HG03196 (cell line): ENCODE measurements around the gene TACC3.

Experiments
- ATAC-seq: cut with Tn5 transposase; IDR thresholded peaks from one replicate; pipeline ENCODE4 v1.9.1; 2021; ENCODE audit not compliant: unreplicated experiment

TACC3 gene

DNA sequence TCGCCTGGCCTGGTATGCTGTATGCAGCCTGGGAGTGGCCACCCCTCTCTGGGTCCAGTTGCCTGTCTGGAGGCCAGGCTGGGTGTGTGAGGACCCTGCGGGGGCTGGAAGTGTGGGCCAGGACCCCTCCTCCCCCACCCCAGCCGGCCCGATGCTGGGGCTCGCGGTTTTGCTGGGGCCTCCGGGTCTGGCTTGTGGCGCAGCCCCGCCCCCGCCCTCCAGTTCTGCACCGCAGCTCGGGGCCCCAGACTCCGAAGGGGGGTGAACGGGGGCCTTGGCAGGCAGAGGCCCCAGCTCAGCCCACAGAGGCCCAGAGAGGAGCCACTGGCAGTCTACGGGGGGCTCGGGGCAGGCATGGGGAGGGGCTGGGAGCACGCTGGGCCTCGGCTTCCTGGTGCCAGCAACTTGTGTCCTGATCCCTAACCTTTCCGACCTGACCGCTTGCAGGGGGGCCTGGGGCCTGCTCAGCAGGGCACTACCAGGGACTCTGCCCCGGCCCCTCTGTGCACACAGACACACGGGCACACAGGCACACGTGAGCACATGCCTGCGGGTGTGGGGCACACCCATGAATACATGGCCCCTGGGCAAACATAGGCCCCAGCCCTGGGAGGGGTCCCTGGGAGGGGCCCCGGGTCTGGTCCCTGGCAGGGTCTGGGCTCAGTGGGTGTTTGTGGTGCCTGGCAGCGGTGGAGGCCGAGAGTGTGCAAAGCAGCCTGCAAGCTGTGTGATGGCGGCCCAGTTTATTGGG is 50.4 kb downstream of the TACC3 start:
- ATAC-seq = no peak

DNA sequence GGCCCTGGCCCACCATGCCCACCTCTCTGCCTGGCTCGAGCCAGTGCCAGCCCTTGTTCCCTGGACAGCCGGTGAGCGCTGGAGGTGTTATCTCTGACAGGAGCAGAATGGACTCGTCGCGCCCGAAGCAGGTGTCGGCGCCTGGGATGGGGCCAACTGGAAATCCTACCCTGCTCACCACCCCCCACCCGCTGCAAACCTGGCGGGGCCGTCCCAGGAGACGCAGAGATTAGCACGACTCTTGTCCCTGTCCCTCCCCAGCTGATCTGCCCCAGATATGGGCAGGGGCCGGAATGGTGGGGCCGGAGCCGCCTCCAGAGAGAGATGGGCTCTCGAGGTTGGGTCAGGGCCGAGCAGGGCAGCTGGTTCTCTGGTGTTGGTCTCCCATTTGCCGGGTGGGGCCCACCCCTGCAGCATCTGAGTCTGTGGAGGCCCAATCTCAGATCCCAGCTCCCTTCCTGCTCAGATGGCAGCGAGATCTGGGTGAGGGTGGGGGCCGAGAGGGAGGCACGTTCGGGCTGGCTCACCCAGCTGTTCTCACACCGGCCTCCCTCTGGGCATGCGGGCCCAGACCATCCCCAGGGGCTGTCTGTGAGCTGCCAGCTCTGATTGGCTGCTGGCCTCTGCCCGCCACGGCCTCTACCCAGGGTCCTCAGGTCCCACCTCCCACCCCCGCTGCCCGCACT is 51.7 kb downstream of the TACC3 start:
- no peak for ATAC-seq

DNA sequence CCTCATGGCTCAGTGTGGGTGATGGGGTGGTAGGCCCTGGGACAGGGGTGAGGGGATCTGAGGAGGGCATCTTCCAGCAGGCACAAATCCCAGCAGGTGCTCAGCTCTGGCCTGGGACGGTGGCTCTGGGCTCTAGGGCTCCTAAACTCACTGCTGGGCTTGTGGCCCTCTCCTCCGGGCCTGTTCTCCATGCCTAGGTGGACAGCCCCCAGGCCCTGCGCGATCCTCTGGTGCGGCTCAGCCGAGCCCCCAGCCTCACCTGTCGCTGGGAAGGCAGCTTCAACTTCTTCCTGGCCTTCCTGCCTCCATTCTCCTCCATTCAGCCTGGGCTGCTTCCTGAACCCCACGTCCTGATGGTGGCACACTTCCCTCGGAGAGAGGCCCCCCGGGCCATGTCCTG is 52.4 kb downstream of the TACC3 start:
- ATAC-seq = no peak

DNA sequence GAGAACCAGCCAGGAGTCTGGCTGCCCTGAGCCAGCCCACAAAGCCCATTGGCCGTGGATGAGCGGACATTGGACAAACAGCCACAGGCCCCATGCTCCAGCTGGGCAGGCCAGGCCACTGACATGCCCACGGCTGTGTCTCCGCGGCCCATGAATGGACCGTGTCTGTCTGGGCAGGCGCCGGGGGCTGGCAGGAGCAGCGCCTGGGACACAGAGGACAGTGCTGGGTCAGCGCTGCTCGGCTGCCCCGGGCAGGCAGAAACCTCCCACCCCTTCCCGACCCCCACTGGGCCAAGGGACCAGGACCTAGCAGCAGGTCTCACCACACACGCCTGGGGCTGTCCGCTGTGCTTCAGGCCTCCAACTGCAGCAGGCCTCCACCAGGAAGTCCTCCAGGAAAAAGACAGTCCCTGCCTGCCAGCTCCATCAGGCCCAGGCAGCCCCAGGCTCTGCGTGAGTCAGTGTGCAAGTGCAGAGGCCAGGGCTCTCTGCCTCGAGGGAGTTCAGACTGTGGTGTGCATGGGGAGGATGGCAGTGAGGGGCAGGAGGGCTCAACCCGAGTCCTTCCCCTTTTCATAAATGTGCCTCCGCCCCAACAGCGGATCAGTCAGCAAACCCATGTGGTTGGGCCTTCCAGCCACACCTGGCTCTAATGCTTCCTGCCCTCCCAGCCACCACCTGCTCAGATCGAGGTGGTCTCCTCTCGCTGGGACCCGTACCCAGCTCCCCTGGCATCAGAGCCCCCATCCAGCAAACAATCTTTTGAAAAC is 54.6 kb downstream of the TACC3 start:
- ATAC-seq = no peak

DNA sequence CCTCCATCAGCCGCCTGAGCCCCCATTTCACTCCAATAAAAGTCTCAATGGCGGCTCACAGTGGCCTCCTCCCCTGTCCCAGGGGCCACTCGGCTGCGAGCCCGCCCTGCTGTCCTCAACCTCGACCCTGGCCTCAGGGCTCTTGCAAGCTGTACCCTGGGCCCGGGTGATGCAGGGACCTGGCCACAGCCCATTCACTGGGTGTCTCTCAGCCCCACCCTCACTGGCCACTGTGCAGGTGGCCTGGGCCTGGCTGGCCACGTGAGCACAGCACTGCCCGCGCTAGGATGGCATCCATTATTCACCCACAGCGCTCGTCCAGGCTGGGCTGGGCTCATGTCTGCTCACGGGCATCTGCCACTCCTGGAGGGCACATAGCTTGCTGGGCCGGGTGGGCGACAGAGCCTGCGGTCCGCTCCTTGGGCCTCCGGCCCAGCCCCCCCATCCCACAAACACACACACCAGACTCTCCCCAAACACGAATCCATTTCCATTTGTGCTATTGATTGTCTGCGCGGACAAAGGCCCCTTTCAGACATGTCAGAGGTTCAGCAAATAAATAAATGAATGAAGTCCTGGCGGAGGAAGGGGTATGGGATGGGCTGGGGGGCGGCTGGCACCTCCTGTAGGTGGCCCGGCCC is 55.3 kb downstream of the TACC3 start:
- no peak for ATAC-seq

DNA sequence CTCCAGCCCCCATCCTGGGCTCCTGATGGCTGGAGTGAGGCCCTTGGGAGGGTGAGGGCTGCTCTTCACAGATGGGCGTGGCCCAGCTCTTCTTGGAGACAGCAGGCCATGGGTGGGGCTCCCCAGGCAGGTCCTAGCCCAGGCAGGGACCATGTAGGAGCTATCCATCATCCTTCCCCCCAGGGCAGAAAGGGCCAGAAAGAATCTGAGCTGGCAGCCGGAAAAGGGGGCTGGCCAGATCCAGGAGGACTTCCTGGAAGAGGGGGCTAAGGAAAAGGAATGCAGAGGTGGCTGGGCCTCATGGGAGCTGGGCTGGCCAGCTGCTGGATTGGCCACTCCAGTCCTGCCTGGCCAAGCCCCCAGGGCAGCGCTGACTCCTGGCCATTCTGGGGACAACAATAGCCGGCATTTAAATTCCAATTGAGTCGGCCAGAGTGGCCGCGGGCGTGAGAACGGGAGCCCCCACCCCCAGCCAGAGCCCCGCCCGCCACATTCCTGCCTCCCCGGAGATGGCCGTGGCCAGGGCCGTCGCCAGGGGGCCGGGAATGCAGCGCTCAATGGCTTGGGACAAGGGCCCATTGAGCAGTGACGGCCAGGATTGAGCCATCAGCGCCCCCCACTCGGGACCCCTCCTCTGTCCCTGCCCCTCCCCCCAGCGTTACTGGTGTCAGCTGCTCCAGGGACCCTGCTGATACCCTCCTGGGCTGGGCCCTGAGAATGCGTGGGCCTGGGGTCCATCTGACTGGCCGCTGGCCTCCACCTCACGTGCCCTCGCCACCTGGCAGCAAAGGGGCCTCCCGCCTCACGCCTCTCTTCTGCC is 56.7 kb downstream of the TACC3 start:
- ATAC-seq = no peak

DNA sequence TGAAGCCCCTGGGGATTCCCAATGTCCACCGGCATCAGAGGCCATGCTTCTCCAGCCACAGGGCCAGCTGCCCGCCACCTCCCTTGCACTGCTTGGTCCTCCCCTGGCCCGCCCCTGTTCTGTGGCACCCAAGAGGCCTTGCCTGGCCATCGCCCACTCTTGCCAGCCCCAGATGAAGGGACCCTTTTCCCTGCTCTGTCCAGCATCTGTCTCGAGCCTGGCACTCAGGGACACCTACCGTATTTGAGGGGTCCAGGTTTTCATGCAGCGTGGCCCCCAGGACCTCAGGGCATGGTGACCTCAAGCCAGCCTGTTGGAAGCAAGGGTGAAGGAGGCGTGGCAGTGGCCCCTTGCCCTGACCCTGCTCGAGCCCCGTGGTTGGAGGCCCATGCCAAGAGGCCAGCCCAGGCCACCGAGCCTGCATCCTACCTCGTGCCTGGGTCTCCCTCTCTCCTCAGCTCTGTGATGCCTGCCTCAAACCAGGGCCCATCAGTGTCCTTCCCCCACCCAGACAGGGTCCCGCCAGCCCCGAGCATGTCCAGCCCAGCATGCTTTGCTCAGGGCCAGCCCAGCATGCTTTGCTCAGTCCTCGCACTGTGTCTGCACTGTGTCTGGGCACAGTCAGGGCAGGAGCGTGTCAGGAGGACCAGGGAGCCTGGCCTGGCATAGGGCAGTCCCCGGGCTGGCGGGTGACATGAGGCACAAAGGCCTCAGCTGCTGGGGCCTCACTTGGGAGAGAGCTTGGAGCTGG is 57.5 kb downstream of the TACC3 start:
- ATAC-seq = no peak

DNA sequence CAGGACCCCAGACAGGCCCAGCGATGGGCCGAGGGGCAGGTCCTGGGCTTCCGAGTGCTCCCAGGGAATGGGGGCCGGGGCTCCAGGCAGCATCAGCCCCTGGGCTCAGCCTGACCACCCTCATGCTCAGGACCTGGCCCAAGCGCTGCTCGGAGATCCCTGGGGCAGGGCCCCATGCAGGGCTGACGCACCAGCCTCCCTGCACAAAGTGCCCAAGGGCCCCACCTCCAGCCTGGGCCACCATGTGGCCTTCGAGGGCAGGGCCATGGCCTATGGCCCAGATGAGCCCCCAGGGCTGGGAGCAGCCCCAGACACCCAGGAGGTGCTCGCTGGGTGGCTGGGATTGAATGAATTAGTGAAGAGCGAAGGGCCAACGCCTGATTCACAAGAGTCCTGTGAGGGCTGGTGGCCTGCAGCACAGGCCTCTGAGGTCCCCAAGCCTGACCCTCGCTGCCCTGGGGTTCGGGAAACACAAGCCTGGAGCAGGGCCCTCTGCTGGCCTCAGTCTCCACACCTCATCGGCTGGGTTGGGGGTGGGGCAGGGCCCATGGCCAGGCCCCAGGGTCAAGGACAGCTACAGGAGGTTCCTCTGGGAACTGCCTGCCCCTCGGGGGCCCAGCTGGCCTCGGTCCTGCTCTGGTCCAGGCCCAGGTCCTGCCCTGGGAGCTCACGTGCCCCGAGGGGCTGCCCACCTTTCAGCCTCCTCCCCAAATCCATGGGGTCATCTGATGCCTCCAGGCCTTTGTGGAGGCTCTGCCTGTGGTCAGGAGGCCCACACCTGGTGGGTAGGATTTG is 58.5 kb downstream of the TACC3 start:
- no peak for ATAC-seq

DNA sequence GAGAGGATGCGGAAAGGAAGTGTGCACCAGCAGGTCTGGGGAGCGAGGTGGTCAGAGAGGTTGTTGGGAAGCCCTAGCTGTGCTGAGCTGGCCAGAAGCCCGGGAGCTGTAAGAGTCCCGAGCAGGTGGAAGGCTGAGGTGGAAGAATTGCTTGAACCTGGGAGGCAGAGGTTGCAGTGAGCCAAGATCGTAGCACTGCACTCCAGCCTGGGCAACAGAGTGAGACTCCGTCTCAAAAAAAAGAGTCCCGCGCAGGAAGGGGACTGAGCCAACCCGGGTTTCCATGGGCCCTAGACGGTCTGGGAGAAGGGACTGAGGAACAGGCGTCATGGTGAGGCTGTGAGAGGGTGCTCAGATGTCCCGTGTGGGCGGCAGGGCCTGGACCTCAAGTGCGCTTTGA is 59.1 kb downstream of the TACC3 start:
- no peak for ATAC-seq

DNA sequence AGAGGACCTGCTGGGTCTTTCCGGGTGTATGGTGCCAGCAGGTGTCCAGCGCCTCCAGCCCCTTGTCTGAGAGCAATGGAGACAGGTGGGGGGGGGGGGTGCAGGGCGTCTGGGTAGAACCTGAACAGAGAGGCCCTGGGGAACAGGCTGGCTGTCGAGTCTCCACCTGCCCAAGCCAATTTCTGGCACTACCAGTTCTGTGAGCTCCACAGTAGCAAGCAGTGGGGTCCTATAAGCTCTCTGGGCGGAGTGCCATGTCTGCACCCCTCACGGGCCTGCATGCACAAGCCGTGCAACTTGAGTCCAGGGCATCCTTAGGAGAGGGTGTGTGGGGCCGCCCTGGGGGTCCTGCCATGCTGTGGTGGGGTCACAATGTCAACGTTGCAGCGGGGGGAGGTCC is 61.7 kb downstream of the TACC3 start:
- ATAC-seq = no peak

DNA sequence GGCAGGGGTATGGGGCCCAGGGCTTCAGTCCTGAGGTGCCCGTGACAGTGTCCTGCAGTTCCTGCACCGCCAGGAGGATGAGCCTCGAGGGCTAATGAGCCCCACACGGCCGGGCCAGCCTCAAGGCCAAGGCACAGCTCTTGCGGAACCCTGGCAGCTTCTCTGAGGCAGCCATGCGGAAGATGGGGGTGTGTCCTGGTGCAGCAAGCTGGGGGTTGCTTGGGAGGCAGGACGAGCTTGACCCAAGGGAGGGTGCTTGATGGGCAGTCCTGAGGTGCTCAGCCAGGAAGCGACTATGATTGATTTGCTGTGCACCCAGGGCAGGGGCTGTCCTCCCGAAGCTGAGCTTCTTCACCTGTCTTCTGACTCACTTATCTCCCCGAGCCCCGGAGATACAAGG is 62.6 kb downstream of the TACC3 start:
- ATAC-seq = no peak

DNA sequence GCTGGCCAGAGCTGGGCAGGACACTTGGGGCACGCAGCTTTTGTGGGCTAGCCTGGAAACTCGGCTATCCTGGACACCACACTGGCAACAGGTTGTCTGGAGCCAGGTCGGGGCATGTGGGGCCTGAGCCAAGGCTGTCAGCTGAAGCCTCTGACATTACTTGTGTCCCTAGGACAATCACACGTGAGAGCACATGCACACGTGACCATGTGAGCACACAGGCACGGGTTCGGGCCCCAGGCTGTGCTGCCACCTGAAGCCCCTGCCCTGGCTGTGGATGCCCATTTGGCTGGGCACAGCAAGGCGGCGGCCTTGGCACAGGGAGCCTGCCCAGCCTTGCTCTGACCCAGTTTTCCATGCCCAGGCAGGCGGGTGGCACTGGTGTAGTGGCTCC is 63.1 kb downstream of the TACC3 start:
- ATAC-seq = no peak

DNA sequence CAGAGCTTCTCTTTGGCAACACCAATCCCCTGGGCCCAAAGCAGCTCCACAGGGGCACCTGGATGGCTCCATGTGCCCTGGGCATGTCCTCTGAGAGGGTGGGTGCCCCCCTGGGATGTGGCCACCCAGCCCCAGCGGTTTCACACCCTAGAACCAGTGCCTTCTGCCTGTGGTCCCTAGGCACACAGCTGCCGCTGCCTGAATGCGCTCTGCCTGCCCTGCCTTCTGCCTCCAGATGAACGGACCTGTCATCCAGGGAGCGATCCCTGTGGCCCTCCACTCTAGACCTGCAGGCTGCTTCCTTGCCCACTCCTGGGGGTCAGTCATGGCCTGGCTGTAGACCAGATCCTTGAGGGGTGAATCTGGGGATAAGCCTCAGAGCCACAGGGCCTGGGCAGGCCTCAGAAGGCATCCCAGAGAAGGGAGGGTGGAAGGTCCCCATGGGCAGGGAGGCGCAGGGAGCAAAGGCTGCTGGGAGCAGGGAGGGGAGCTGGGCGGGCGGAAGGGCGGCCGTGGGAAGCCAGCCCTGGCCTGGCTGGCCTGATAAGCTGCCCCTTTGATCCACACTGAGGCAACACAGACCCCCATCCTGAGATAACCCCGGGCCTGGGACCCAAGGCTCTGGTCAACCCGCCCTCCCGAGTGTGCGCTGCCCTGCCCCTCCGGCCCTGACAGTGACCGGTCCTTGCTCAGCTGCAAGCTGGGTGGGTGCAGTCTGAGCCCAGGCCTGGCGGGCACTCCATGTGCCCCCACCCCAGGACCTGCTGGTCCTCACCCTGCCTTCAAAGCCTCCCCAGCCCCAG is 63.7 kb downstream of the TACC3 start:
- ATAC-seq = no peak

DNA sequence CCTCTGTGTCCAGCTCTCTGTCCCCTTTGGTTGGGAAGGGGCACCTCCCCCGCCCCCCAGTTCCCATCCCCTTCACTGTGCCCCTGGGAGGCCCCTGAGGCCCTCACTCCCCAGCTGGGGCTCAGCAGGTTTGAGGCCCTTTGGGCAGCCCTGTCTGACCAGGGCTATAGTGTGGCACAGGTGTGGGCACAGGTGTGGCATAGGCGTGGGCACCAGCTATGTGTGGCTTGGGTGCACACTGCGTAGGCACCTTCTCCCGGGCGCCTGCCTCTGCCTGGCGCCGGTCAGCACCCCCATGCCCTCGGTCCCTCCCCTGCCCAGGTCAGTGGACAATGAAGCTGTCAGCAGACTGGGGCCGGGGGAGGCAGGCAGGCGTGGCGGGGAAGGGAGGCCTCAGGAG is 64.3 kb downstream of the TACC3 start:
- ATAC-seq = no peak

DNA sequence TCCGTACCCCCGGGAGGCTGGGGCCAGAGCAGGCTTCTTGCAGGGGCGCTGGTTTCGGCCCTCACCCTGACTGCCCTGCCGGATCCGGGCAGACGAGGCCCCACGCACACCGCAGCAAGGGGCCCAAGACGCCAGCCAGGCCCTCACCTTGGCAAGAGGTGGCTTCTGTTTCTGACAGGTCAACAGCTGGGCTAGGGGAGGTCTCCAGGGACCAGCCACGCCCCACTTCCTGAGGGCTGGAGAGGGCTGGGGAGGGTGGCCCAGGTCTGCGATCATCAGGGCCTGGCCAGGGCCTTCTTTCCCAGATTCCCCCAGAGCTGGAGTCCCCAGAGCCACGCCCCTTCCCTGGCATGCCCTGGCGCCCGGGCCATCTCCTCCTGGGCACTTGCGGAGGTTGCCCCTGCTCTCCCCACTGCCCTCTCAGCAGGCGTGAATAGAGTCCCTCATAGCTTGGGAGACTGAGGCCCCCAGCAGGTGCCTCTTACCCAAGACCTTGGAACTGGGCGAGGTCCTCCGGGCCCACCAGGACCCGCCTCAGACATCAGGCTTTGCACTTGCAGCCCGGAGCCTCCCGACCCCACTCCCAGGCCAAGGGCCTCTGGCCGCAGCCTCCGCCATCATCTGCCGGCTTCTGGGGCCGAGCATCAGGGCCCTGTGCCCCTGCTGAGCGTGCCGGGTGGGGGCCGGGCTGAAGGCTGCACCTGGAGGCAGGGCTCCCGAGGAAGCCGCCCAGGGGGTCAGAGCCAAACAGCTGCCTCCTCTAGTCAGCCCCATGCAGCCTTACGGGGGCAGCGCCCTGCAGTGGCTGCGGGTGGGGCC is 65.4 kb downstream of the TACC3 start:
- ATAC-seq = no peak

DNA sequence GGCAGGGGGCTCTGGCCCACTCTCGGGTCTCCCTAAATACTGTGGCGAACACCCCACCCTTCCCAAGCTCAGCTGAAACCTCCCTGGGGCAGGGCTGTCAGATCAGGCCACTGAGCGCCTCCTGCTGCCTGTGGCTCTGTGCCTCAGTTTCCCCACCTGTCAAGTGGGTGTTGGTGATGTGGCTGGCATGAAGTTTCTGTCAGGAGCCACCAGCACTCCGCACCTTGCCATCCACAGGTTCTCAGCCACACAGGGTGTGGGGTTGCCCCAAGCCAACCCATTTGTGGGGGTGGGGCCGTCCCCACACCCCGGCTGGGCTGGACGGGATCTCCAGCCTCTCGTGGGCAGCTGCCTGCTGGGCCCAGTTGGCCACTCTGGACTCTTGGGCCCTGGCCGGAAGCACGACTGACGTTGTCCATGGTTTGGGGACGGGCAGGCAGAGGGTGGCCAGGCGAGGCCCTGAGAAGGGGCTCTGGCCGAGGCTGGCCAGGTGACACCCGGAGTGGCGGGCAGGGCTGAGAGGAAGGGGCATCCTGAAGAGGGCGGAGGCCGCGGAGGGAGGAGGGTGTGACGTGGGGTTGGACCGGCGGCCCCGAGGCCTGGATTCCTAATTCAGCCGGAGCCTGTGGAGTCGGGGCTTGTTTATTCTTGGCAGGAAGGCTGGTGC is 66.2 kb downstream of the TACC3 start:
- no peak for ATAC-seq
